DOHH2 (cell line): ENCODE measurements around the gene CLHC1.
"Not testable (repeated sequence)": the region's sequence is repeated elsewhere in the genome, so short reads cannot be mapped to it uniquely, and the experiment has no call there.

Experiments
- H3F3A ChIP-seq: fragments of 200-600 bp; sonication (generic), shearing (Covaris generic); 2 replicates; pipeline ENCODE4 v1.6.0; 2016; ENCODE audit warnings: antibody characterized with exemption, mild to moderate bottlenecking; ENCODE audit not compliant: control insufficient read depth, insufficient read depth
- H3K27ac ChIP-seq: fragments of 200-600 bp; sonication (generic); 2 replicates; pipeline ENCODE4 v1.5.1; 2014; ENCODE audit warnings: low read depth, mild to moderate bottlenecking, low read length, moderate library complexity
- H3K27me3 ChIP-seq: fragments of 200-600 bp; sonication (generic); 2 replicates; pipeline ENCODE4 v1.6.1; 2014; ENCODE audit warnings: mild to moderate bottlenecking, low read length, mixed read lengths; ENCODE audit not compliant: control insufficient read depth
- H3K36me3 ChIP-seq: fragments of 200-600 bp; sonication (generic); 2 replicates; pipeline ENCODE4 v1.6.1; 2014; ENCODE audit warnings: mild to moderate bottlenecking, low read length, moderate library complexity, mixed read lengths; ENCODE audit not compliant: control insufficient read depth
- H3K4me1 ChIP-seq: fragments of 200-600 bp; sonication (generic); 2 replicates; pipeline ENCODE4 v1.6.1; 2014; ENCODE audit warnings: mild to moderate bottlenecking, low read length, mixed read lengths; ENCODE audit not compliant: control insufficient read depth
- H3K4me2 ChIP-seq: fragments of 200-600 bp; sonication (generic); 2 replicates; pipeline ENCODE4 v1.6.0; 2014; ENCODE audit warnings: mild to moderate bottlenecking, low read length, moderate library complexity
- H3K4me3 ChIP-seq: fragments of 200-600 bp; sonication (generic); 2 replicates; pipeline ENCODE4 v1.5.1; 2014; ENCODE audit warnings: mild to moderate bottlenecking, low read length, mixed read lengths
- H3K79me2 ChIP-seq: fragments of 200-600 bp; sonication (generic); 2 replicates; pipeline ENCODE4 v1.6.1; 2014; ENCODE audit warnings: mild to moderate bottlenecking, low read length, mixed read lengths; ENCODE audit not compliant: control insufficient read depth
- H3K9me2 ChIP-seq: fragments of 200-600 bp; sonication (generic); replicated peaks from 2 replicates; pipeline ENCODE4 v1.6.1; 2014; ENCODE audit warnings: mild to moderate bottlenecking, low read length, mixed read lengths; ENCODE audit not compliant: control insufficient read depth
- H3K9me3 ChIP-seq: fragments of 200-600 bp; sonication (generic); 2 replicates; pipeline ENCODE4 v1.6.1; 2014; ENCODE audit warnings: antibody characterized with exemption, low read length, mixed read lengths; ENCODE audit not compliant: control insufficient read depth, insufficient read depth
- H4K20me1 ChIP-seq: fragments of 200-600 bp; sonication (generic); 2 replicates; pipeline ENCODE4 v1.6.0; 2014; ENCODE audit warnings: low read depth, mild to moderate bottlenecking, antibody characterized with exemption, low read length, moderate library complexity; ENCODE audit not compliant: control insufficient read depth, insufficient read depth
- CTCF ChIP-seq: fragments of 200-600 bp; sonication (generic); IDR thresholded peaks from one replicate; pipeline ENCODE4 v1.5.1; 2014; ENCODE audit warnings: antibody characterized with exemption, mild to moderate bottlenecking, low read depth, low read length; ENCODE audit not compliant: poor library complexity, severe bottlenecking
- EZH2phosphoT487 ChIP-seq: fragments of 200-600 bp; sonication (generic); IDR thresholded peaks from 2 replicates; pipeline ENCODE4 v1.6.1; 2017; ENCODE audit warnings: borderline replicate concordance, mild to moderate bottlenecking, antibody characterized with exemption, low read length, moderate library complexity, mixed read lengths

The CLHC1 gene

GRCh38 chr2:55229221-55229620 is 2.9 kb downstream of the CLHC1 start:
- Histone ChIP-seq H3K9me2 (no peaks in the 10 kb centered on the region), H3K4me3 (no peak overlapping the region), H3F3A (peaks cover 21% of the 10 kb centered on the region), H3K36me3 (peaks cover 36% of the 10 kb centered on the region), H3K9me3 (no peaks in the 10 kb centered on the region), H3K27ac (no peak overlapping the region), H3K4me2 (no peak overlapping the region), H3K79me2 (peaks cover 82% of the 10 kb centered on the region), H4K20me1 (peaks cover 1% of the 10 kb centered on the region), H3K4me1 (peaks cover 37% of the 10 kb centered on the region), H3K27me3 (no peaks in the 10 kb centered on the region)
- TF ChIP-seq CTCF (no peak), EZH2phosphoT487 (no peak)

- Histone ChIP-seq H3K4me3 (peak overlapping the region; percentile 44), H3K79me2 (peaks cover 72% of the 10 kb centered on the region), H3K27ac (no peak overlapping the region), H3K4me1 (peaks cover 30% of the 10 kb centered on the region), H3K9me2 (no peaks in the 10 kb centered on the region), H3K4me2 (peak overlapping the region; percentile 59), H3K27me3 (no peaks in the 10 kb centered on the region), H3K9me3 (no peaks in the 10 kb centered on the region), H4K20me1 (no peaks in the 10 kb centered on the region; the same call in 1 of the 2 replicates), H3K36me3 (peaks cover 28% of the 10 kb centered on the region), H3F3A (peaks cover 13% of the 10 kb centered on the region)
- TF ChIP-seq CTCF (no peak), EZH2phosphoT487 (no peak)
These were observed 3.9 kb downstream of the CLHC1 start for GRCh38 chr2:55228226-55228563.

- peak overlapping the region; percentile 44 for H3K4me3 ChIP-seq
- H3K79me2 ChIP-seq: peaks cover 66% of the 10 kb centered on the region
- not testable (repeated sequence) for H3K9me3 ChIP-seq, H3K9me2 ChIP-seq, H4K20me1 ChIP-seq, H3K27me3 ChIP-seq, H3K27ac ChIP-seq
- peaks cover 22% of the 10 kb centered on the region for H3K36me3 ChIP-seq
- H3K4me2 ChIP-seq: peak overlapping the region; percentile 59
- H3F3A ChIP-seq: peaks cover 12% of the 10 kb centered on the region
- H3K4me1 ChIP-seq: peaks cover 33% of the 10 kb centered on the region
These were observed 4.5 kb downstream of the CLHC1 start for GRCh38 chr2:55227437-55228225.

GRCh38 chr2:55225481-55226020 is 6.5 kb downstream of the CLHC1 start:
- no peak overlapping the region for H3K4me2 ChIP-seq

More at GRCh38 chr2:55225481-55226020, 6.5 kb downstream of the CLHC1 start:
- Histone ChIP-seq H3K27me3 (no peaks in the 10 kb centered on the region), H3K9me2 (no peaks in the 10 kb centered on the region), H3K27ac (no peak overlapping the region), H3F3A (peaks cover 14% of the 10 kb centered on the region), H3K9me3 (no peaks in the 10 kb centered on the region), H3K79me2 (peaks cover 57% of the 10 kb centered on the region), H3K4me1 (peaks cover 29% of the 10 kb centered on the region), H3K36me3 (peaks cover 25% of the 10 kb centered on the region), H3K4me3 (no peak overlapping the region), H4K20me1 (no peaks in the 10 kb centered on the region)
- TF ChIP-seq CTCF: no peak
- no peak for TF ChIP-seq EZH2phosphoT487
